CD4-positive, alpha-beta T cell (primary cell): ENCODE measurements around the gene PIK3AP1. TPM values are rescaled to one million over a fixed set of nuclear protein-coding genes. Genes with fewer than 3 reads are reported as not detected.

ENCODE experiments used
- ATAC-seq: fragments of 200-7000 bp; cut with Tn5 transposase; one replicate; pipeline ENCODE4 v1.10.0; 2022; ENCODE audit warnings: mild to moderate bottlenecking; ENCODE audit not compliant: poor library complexity
- CTCF ChIA-PET: fragments of 350-600 bp; sonication (Branson Sonifier 250); formaldehyde crosslinking; loops from one replicate; lab custom pipeline; 2021; ENCODE audit warnings: antibody characterized with exemption, inconsistent platforms; lab: Charles Lee
- POLR2A ChIA-PET: fragments of 350-600 bp; sonication (Branson Sonifier 250); formaldehyde crosslinking; loops from one replicate; lab custom pipeline; 2021; ENCODE audit warnings: antibody characterized with exemption, inconsistent platforms; lab: Charles Lee
- DNase-seq, 14 experiments: peaks; one replicate each; pipeline ENCODE4 v3.0.0-alpha.2; 2013 to 2020; ENCODE audit warnings: mixed read lengths in 2 of 14
- H3K27ac ChIP-seq, 2 donors: one replicate each; pipeline versions ENCODE4 v1.5.1 to v1.7.0; 2013; ENCODE audit warnings: low read length in 2 of 2, low read depth in 1 of 2, mild to moderate bottlenecking in 1 of 2
- H3K27me3 ChIP-seq, 2 experiments: 1 replicate in 1 of 2; 2 replicates in 1 of 2; pipeline versions ENCODE4 v1.6.1 to v1.7.0; 2013; ENCODE audit warnings: low read length in 2 of 2, control low read depth in 1 of 2, mild to moderate bottlenecking in 1 of 2, moderate library complexity in 1 of 2; ENCODE audit not compliant: insufficient read depth in 2 of 2, control insufficient read depth in 1 of 2
- H3K36me3 ChIP-seq: one replicate; pipeline ENCODE4 v1.6.1; 2013; ENCODE audit warnings: low read length, control low read depth; ENCODE audit not compliant: insufficient read depth
- H3K4me1 ChIP-seq: one replicate; pipeline ENCODE4 v1.6.1; 2013; ENCODE audit warnings: low read length, control low read depth; ENCODE audit not compliant: insufficient read depth
- H3K4me3 ChIP-seq: one replicate; pipeline ENCODE4 v1.5.1; 2013; ENCODE audit warnings: mild to moderate bottlenecking, low read length, moderate library complexity
- H3K9me3 ChIP-seq, 2 experiments: 1 replicate in 1 of 2; 2 replicates in 1 of 2; pipeline versions ENCODE4 v1.6.1 to v1.7.0; 2013; ENCODE audit warnings: low read length in 2 of 2, mild to moderate bottlenecking in 2 of 2, control low read depth in 1 of 2, moderate library complexity in 1 of 2; ENCODE audit not compliant: control insufficient read depth in 1 of 2, insufficient read depth in 1 of 2
- H3K27ac Mint-ChIP-seq: one replicate; pipeline ENCODE4 v1.8.0; 2020; ENCODE audit warnings: mixed read lengths
- H3K27me3 Mint-ChIP-seq: one replicate; pipeline ENCODE4 v1.8.0; 2021; ENCODE audit warnings: mixed read lengths
- H3K36me3 Mint-ChIP-seq: one replicate; pipeline ENCODE4 v1.8.0; 2021; ENCODE audit warnings: low read depth, mixed read lengths
- H3K4me1 Mint-ChIP-seq: one replicate; pipeline ENCODE4 v1.8.0; 2021; ENCODE audit warnings: low read depth, mixed read lengths
- H3K4me3 Mint-ChIP-seq: one replicate; pipeline ENCODE4 v1.8.0; 2020; ENCODE audit warnings: mild to moderate bottlenecking, mixed read lengths
- H3K9me3 Mint-ChIP-seq: one replicate; pipeline ENCODE4 v1.8.0; 2020; ENCODE audit warnings: mixed read lengths
- CTCF ChIP-seq: fragments of 200-600 bp; IDR thresholded peaks from one replicate; pipeline ENCODE4 v1.8.0; 2022; ENCODE audit warnings: antibody characterized with exemption, mild to moderate bottlenecking
- intact Hi-C, 2 experiments: fragments of 100-400 bp; cut with DNase I in 1 of 2; cut with micrococcal nuclease in 1 of 2; formaldehyde crosslinking; loops; one replicate each; pipeline versions ENCODE4 v1.15.1 to v1.9.0; 2023 to 2025; cut with DNase I, micrococcal nuclease
- total RNA-seq, 174 experiments: library from RNA in 2 of 174; stranded (reverse) in 2 of 174; gene quantifications; one replicate each; pipeline ENCODE4 v1.2.3 and lab custom pipeline; 2021 to 2026

PIK3AP1 gene
- total RNA-seq, 2 experiments from 2014 or later, result 0.58 to 0.59 TPM

- ChIA-PET POLR2A (no interaction called here), CTCF (no interaction called here)
- H3K27me3 ChIP-seq, result no peaks in the 10 kb centered on the region
- no peak overlapping the region for H3K4me3 ChIP-seq
- Mint-ChIP-seq H3K36me3 (no peaks in the 10 kb centered on the region), H3K27ac (no peak overlapping the region), H3K27me3 (no peaks in the 10 kb centered on the region), H3K4me1 (peaks cover 5% of the 10 kb centered on the region), H3K4me3 (no peak overlapping the region), H3K9me3 (no peaks in the 10 kb centered on the region)
- DNase-seq (no peak), ATAC-seq (no peak)
- no peak overlapping the region for H3K27ac ChIP-seq
- no peaks in the 10 kb centered on the region for H3K9me3 ChIP-seq
- intact Hi-C loops, result no loop called here
- no peaks in the 10 kb centered on the region for H3K36me3 ChIP-seq
- TF ChIP-seq CTCF, result no peak
- H3K4me1 ChIP-seq, result peaks cover 14% of the 10 kb centered on the region
Observed at GRCh38 chr10:96612055-96612830, 108.1 kb downstream of the PIK3AP1 start.

GRCh38 chr10:96610817-96611216, 109.5 kb downstream of the PIK3AP1 start:
- no peak for TF ChIP-seq CTCF

GRCh38 chr10:96609510-96609909, 110.8 kb downstream of the PIK3AP1 start:
- Histone ChIP-seq H3K4me1 (peaks cover 14% of the 10 kb centered on the region), H3K36me3 (no peaks in the 10 kb centered on the region), H3K27me3 (no peaks in the 10 kb centered on the region), H3K27ac (no peak overlapping the region), H3K4me3 (no peak overlapping the region), H3K9me3 (no peaks in the 10 kb centered on the region)
- H3K27ac Mint-ChIP-seq, result no peak overlapping the region
- H3K4me1 Mint-ChIP-seq, result peaks cover 5% of the 10 kb centered on the region
- no peak for ATAC-seq
- no peaks in the 10 kb centered on the region for H3K36me3 Mint-ChIP-seq
- no peak for DNase-seq
- intact Hi-C loops, result no loop called here
- no peaks in the 10 kb centered on the region for H3K27me3 Mint-ChIP-seq
- no peak for TF ChIP-seq CTCF
- no peak overlapping the region for H3K4me3 Mint-ChIP-seq
- ChIA-PET CTCF (no interaction called here), POLR2A (no interaction called here)
- H3K9me3 Mint-ChIP-seq, result no peaks in the 10 kb centered on the region

More at GRCh38 chr10:96610817-96611216, 109.5 kb downstream of the PIK3AP1 start:
- no peaks in the 10 kb centered on the region for H3K9me3 ChIP-seq
- H3K4me3 ChIP-seq, result no peak overlapping the region
- H3K4me1 Mint-ChIP-seq, result peaks cover 5% of the 10 kb centered on the region
- no peak overlapping the region for H3K27ac ChIP-seq
- CTCF ChIA-PET, result no interaction called here
- intact Hi-C loops, result no loop called here
- peaks cover 14% of the 10 kb centered on the region for H3K4me1 ChIP-seq
- no peaks in the 10 kb centered on the region for H3K36me3 Mint-ChIP-seq
- POLR2A ChIA-PET, result no interaction called here
- H3K4me3 Mint-ChIP-seq, result no peak overlapping the region
- no peaks in the 10 kb centered on the region for H3K9me3 Mint-ChIP-seq
- ATAC-seq (no peak), DNase-seq (peak in 1 of 14 experiments; percentile 39)
- no peaks in the 10 kb centered on the region for H3K27me3 Mint-ChIP-seq
- H3K36me3 ChIP-seq, result no peaks in the 10 kb centered on the region
- H3K27ac Mint-ChIP-seq, result no peak overlapping the region
- H3K27me3 ChIP-seq, result no peaks in the 10 kb centered on the region
